Measurements from ENCODE around the gene CHURC1.

DNA sequence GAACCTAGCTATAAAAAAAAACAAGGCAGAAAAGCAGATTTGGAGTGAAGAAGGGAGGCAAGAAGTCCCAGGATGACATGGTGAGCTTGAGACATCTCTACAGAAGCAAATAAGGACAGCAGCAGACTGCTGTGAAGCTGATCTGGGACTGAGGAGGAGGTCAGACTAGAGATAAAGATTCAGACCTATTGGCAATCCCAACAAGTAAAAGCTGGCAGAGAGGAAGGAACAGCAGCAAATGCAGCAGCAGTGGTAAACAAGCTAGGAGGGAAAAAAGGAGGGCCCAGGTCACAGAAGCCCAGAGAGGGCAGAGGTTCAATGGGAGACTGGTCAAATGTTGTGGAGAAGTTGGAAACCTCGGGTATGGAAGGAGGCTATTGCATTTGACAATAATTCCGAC lies 45.9 kb upstream of the CHURC1 start:
- TF ChIP-seq TCF7 (CRISPR knock-in tag; IDR thresholded peaks at IDR 0.05; ENCODE audit: low read depth) (no peak), CTCF (IDR thresholded peaks at IDR 0.05) (no peak), CREB1 (CRISPR knock-in tag; IDR thresholded peaks at IDR 0.05) (no peak), RELA (CRISPR knock-in tag; IDR thresholded peaks at IDR 0.05; ENCODE audit: borderline replicate concordance) (no peak), ATF6 (CRISPR knock-in tag; IDR thresholded peaks at IDR 0.05) (no peak), GABPB1 (CRISPR knock-in tag; IDR thresholded peaks at IDR 0.05) (no peak), ZNF416 (CRISPR knock-in tag; IDR thresholded peaks at IDR 0.05) (no peak), TP53 (CRISPR knock-in tag; IDR thresholded peaks at IDR 0.05) (no peak), NFYB (CRISPR knock-in tag; conservative IDR thresholded peaks at IDR 0.05; ENCODE audit: low read depth) (no peak), ZNF121 (CRISPR knock-in tag; IDR thresholded peaks at IDR 0.05) (no peak), IRF1 (CRISPR knock-in tag; IDR thresholded peaks at IDR 0.05) (no peak), USF2 (CRISPR knock-in tag; IDR thresholded peaks at IDR 0.05) (no peak)
- TF ChIP-seq, protein P1, sequence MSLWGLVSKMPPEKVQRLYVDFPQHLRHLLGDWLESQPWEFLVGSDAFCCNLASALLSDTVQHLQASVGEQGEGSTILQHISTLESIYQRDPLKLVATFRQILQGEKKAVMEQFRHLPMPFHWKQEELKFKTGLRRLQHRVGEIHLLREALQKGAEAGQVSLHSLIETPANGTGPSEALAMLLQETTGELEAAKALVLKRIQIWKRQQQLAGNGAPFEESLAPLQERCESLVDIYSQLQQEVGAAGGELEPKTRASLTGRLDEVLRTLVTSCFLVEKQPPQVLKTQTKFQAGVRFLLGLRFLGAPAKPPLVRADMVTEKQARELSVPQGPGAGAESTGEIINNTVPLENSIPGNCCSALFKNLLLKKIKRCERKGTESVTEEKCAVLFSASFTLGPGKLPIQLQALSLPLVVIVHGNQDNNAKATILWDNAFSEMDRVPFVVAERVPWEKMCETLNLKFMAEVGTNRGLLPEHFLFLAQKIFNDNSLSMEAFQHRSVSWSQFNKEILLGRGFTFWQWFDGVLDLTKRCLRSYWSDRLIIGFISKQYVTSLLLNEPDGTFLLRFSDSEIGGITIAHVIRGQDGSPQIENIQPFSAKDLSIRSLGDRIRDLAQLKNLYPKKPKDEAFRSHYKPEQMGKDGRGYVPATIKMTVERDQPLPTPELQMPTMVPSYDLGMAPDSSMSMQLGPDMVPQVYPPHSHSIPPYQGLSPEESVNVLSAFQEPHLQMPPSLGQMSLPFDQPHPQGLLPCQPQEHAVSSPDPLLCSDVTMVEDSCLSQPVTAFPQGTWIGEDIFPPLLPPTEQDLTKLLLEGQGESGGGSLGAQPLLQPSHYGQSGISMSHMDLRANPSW (CRISPR knock-in tag; conservative IDR thresholded peaks at IDR 0.05; ENCODE audit: low read depth), result no peak
- TF ChIP-seq, protein P2, sequence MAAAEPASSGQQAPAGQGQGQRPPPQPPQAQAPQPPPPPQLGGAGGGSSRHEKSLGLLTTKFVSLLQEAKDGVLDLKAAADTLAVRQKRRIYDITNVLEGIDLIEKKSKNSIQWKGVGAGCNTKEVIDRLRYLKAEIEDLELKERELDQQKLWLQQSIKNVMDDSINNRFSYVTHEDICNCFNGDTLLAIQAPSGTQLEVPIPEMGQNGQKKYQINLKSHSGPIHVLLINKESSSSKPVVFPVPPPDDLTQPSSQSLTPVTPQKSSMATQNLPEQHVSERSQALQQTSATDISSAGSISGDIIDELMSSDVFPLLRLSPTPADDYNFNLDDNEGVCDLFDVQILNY (CRISPR knock-in tag; IDR thresholded peaks at IDR 0.05), result no peak
